HepG2 (cell line): Measurements from ENCODE around the gene PIK3R3.

Experiments used
- CTCF ChIP-seq: sonication (generic); formaldehyde crosslinking; IDR thresholded peaks from 2 replicates; pipeline ENCODE4 v1.5.0; 2020; ENCODE audit warnings: mild to moderate bottlenecking, missing genetic modification reagents, moderate library complexity
- EHMT2 ChIP-seq: fragments of 200-600 bp; sonication (generic); IDR thresholded peaks from 2 replicates; pipeline ENCODE4 v1.7.0; 2017; ENCODE audit warnings: antibody characterized with exemption, low read depth, low read length, borderline replicate concordance
- KDM3A ChIP-seq: IDR thresholded peaks from 2 replicates; pipeline ENCODE4 v1.6.1; 2018; ENCODE audit warnings: low read depth, missing compliant biosample characterization
- MAZ ChIP-seq, 2 experiments: sonication (generic) in 1 of 2; formaldehyde crosslinking in 1 of 2; IDR thresholded peaks; 2 replicates each; pipeline versions ENCODE4 v1.5.0 to v1.6.1; 2012 to 2020; ENCODE audit warnings: low read depth in 2 of 2, mild to moderate bottlenecking in 2 of 2, borderline replicate concordance in 1 of 2, improper control_type of control experiment in 1 of 2, low read length in 1 of 2, missing genetic modification reagents in 1 of 2, moderate library complexity in 1 of 2
- REST ChIP-seq, 2 experiments: IDR thresholded peaks; 2 replicates each; pipeline ENCODE4 v1.6.1; 2011 to 2012; ENCODE audit warnings: low read length in 2 of 2, borderline replicate concordance in 1 of 2, low read depth in 1 of 2, mild to moderate bottlenecking in 1 of 2, moderate library complexity in 1 of 2
- SKIL ChIP-seq: sonication (generic); formaldehyde crosslinking; IDR thresholded peaks from 2 replicates; pipeline ENCODE4 v1.8.0; 2022; ENCODE audit warnings: missing genetic modification reagents, mild to moderate bottlenecking, moderate library complexity, borderline replicate concordance
- SMC3 ChIP-seq: IDR thresholded peaks from 2 replicates; pipeline ENCODE4 v1.6.1; 2011; ENCODE audit warnings: low read length, improper control_type of control experiment
- SOX6 ChIP-seq, 2 experiments: fragments of 450-650 bp in 1 of 2; sonication (generic) in 1 of 2; formaldehyde crosslinking in 1 of 2; IDR thresholded peaks; 2 replicates each; pipeline versions ENCODE4 v1.4.0 to v1.6.1; 2017 to 2020; ENCODE audit warnings: antibody characterized with exemption in 1 of 2, mild to moderate bottlenecking in 1 of 2, missing genetic modification reagents in 1 of 2
- TP53 ChIP-seq: sonication (generic); formaldehyde crosslinking; conservative IDR thresholded peaks from 2 replicates; pipeline ENCODE4 v1.4.0; 2020; ENCODE audit warnings: missing genetic modification reagents
- ZBTB10 ChIP-seq: sonication (generic); formaldehyde crosslinking; IDR thresholded peaks from 2 replicates; pipeline ENCODE4 v1.4.0; 2020; ENCODE audit warnings: missing genetic modification reagents, borderline replicate concordance
- ZBTB49 ChIP-seq: sonication (generic); formaldehyde crosslinking; IDR thresholded peaks from 2 replicates; pipeline ENCODE4 v1.4.0; 2020; ENCODE audit warnings: missing genetic modification reagents, borderline replicate concordance
- ZNF232 ChIP-seq: sonication (generic); formaldehyde crosslinking; IDR thresholded peaks from 2 replicates; pipeline ENCODE4 v1.4.0; 2020; ENCODE audit warnings: missing genetic modification reagents, borderline replicate concordance

GRCh38 chr1:46083579-46083978, 48.9 kb downstream of the PIK3R3 start:
- TF ChIP-seq SOX6 (IDR thresholded peaks at IDR 0.05): no peak
- no peak for TF ChIP-seq SOX6 (CRISPR knock-in tag; IDR thresholded peaks at IDR 0.05)
- no peak for TF ChIP-seq CTCF (CRISPR knock-in tag)
- no peak for TF ChIP-seq MAZ (IDR thresholded peaks at IDR 0.05; ENCODE audit: borderline replicate concordance, low read depth, low read length)
- no peak for TF ChIP-seq MAZ (CRISPR knock-in tag; IDR thresholded peaks at IDR 0.05; ENCODE audit: low read depth)
- no peak for TF ChIP-seq SMC3
- no peak for TF ChIP-seq SKIL (CRISPR knock-in tag)
- TF ChIP-seq ZBTB10 (CRISPR knock-in tag): no peak
- no peak for TF ChIP-seq KDM3A (CRISPR knock-in tag)
- TF ChIP-seq EHMT2: no peak
- no peak for TF ChIP-seq REST (IDR thresholded peaks at IDR 0.05; ENCODE audit: borderline replicate concordance in 1 of 2, low read depth in 1 of 2, low read length in 2 of 2)
- no peak for TF ChIP-seq ZNF232
- no peak for TF ChIP-seq TP53 (CRISPR knock-in tag)
- no peak for TF ChIP-seq ZBTB49 (CRISPR knock-in tag)
